Activated CD4-positive, CD25-positive, alpha-beta regulatory T cell treated with anti-CD3 and anti-CD28 coated beads, Interleukin-2, amount 50 U/mL, for 16 hours (primary cell): ENCODE data around the gene CINP.
"Not testable (repeated sequence)": the region's sequence is repeated elsewhere in the genome, so short reads cannot be mapped to it uniquely, and the experiment has no call there.

Experiments
- DNase-seq: peaks from one replicate; pipeline ENCODE4 v3.0.0-alpha.2; 2020; ENCODE audit warnings: low read depth, low spot score

The CINP gene

GRCh38 chr14:102320671-102321455, 41.8 kb downstream of the CINP start:
- DNase-seq: no peak

GRCh38 chr14:102320033-102320660, 42.5 kb downstream of the CINP start:
- DNase-seq: peak; percentile 4

- peak; percentile 86 for DNase-seq
Measured at GRCh38 chr14:102319351-102320032, 43.2 kb downstream of the CINP start, which contains the start of gene ZNF839. ZNF839 (plus strand) TSS chr14:102319746; CDS start chr14:102319766, 20 bp downstream.

GRCh38 chr14:102318781-102319276, 43.9 kb downstream of the CINP start:
- no peak for DNase-seq

GRCh38 chr14:102317564-102318248, 45.0 kb downstream of the CINP start:
- DNase-seq: no peak

GRCh38 chr14:102316743-102317563, 45.7 kb downstream of the CINP start:
- peak; percentile 88 for DNase-seq

- DNase-seq: no peak
Measured at GRCh38 chr14:102316338-102316742, 46.4 kb downstream of the CINP start.

- DNase-seq: no peak
Measured at GRCh38 chr14:102315121-102315520, 47.6 kb downstream of the CINP start.

- peak; percentile 53 for DNase-seq
Measured at GRCh38 chr14:102314242-102315011, 48.3 kb downstream of the CINP start.

GRCh38 chr14:102304611-102305506, 57.8 kb downstream of the CINP start, which contains the start of gene MOK:
MOK (minus strand) TSS chr14:102305164; CDS start chr14:102304968, 196 bp downstream.
- peak; percentile 92 for DNase-seq

GRCh38 chr14:102303664-102304063, 59.0 kb downstream of the CINP start:
- no peak for DNase-seq

- DNase-seq: not testable (repeated sequence)
Measured at GRCh38 chr14:102298303-102299070, 64.2 kb downstream of the CINP start.
